HG02759 (cell line): ENCODE measurements around the gene TNS1.

ENCODE experiments used
- ATAC-seq: cut with Tn5 transposase; IDR thresholded peaks from one replicate; pipeline ENCODE4 v1.9.1; 2021; ENCODE audit warnings: mild to moderate bottlenecking, moderate library complexity; ENCODE audit not compliant: unreplicated experiment

The TNS1 gene

DNA sequence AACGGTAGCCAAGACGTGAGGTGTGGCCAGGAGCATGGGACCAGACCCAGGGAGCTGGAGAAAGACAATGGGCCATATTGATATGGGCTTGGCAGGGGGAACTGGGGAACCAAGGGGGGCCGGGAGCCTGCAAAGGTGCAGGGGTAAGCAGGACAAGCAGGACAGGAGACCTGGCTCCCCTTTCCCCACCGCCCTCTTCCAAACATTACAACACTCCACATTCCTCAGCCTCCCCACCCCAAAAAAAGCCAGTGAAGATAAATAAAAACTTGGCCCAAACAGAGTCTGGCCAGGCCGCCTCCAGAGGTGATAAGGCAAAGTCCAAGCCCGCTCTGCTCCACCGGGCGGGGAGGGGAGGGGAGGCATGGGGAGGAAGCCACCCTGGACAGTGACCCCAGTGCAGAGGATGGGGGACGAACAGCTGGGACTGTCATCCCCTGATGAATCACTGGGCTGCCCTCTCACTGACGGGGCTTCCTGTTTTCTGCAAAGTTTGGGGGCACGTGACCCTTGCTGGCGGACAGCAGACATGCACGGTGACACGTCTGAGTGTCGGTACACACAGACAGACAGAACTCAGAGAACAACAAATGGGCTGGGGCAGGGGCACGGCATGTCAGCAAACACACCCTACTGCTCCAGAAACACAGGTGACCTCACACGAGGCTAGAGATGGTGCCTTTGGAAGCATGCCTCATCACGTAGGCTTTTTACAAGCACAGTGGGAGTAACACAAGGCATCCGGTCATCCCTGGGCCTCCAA is 100.2 kb downstream of the TNS1 start:
- no peak for ATAC-seq

DNA sequence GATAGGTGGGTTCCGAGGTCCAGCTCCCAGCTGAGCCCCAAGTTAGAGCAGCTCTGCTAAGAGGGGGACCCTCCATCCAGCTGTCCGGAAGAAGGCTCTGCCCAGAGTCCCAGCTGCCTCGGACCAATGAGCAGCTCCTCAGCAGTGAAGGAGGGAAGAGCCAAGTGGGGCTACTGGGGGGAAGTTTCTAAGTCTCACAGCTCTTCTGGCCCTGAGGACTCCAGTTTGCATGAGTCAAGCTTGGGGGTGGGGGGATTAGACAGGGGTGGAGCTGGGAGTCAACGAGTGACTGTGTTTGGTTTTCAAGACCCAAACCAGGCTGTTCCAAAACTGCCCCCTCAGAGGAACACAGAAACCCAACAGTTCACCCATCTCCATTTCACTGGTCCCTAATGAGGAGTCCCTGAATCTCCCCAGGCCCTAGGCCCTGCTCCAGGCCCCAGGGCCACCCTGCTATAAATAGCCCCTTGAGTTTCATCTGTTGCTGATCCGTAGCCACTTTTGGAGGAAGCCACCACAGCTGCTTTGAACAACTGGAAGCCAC is 100.9 kb downstream of the TNS1 start:
- ATAC-seq = no peak

DNA sequence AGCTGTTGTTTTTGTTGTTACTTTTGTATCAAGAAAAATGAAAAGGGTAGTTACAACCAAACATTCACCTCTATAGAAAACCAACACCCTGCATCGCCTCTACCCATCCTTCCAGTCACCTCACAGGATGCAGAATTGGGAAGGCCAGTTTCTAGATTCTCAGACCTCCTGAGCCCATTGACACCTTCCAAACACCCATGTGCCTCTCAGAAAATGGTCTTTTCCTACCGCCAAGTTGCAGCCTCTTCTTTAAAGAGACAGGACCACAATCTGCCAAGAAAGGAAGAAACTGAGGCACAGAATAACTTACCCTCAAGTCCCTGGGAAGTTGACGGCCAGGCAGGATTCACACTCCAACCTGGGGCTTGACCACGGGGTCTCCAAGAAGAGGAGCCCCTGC is 101.4 kb downstream of the TNS1 start:
- ATAC-seq = no peak

DNA sequence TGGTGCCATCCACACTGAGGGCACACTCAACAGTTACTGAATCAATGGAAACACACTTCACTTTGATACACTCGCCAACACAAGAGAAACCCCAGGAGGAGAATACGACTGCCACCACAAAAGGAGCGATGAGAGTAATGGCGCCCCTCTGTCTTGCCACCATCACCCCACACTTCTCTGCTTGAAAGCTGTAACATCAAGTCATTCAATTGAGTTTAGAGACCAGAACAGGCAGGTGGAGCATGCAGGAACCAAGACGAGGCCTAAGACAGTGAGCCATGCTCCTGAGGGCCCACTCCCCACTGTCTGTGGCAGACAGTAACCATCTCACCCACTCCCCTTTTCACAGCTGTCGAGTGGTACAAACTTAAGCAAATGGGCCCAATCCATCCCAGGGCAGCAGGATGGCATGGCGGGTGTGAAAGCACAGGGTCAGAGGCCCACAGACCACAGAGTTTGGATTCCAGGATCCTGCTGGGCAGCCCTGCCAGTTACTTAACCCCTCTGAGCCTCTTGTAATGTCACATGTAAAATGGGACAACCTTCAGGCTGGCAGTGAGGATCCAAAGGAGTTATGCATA is 101.9 kb downstream of the TNS1 start:
- no peak for ATAC-seq

DNA sequence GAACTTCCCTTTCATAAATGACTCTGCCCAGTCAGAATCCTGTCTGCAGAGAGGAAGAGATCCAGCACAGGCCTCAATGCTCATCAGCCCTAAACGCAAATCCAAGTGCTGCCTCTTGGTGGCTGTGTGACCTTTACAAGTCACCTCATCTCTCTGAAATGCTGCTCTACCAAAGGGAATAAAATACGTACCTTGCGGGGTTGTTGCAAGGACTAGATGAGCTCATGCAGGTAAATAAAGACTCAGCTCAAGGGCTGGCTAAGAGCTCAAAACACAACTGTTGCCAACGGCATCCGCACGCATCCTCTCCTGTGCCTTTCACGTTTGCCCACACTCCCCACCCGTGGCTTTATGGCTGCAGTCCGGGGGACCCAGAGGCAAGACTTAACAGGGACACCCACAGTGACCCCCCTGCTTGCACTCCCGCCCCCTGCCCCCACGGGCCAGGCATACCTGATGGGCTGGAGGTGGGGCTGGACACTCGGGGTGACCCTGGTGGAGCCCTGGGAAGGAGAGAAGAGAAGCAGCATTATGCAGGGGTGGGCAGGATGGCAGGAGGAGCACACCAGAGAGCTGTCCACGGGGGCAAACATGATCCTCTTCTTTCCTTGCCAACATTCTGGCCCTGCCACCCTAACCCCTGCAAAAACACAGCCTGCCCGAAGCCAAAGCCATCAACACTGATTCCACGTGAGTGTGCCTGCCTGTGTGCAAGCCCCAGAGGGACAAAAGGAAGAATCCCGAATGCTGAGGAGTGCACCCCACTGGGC is 102.6 kb downstream of the TNS1 start:
- ATAC-seq = no peak

DNA sequence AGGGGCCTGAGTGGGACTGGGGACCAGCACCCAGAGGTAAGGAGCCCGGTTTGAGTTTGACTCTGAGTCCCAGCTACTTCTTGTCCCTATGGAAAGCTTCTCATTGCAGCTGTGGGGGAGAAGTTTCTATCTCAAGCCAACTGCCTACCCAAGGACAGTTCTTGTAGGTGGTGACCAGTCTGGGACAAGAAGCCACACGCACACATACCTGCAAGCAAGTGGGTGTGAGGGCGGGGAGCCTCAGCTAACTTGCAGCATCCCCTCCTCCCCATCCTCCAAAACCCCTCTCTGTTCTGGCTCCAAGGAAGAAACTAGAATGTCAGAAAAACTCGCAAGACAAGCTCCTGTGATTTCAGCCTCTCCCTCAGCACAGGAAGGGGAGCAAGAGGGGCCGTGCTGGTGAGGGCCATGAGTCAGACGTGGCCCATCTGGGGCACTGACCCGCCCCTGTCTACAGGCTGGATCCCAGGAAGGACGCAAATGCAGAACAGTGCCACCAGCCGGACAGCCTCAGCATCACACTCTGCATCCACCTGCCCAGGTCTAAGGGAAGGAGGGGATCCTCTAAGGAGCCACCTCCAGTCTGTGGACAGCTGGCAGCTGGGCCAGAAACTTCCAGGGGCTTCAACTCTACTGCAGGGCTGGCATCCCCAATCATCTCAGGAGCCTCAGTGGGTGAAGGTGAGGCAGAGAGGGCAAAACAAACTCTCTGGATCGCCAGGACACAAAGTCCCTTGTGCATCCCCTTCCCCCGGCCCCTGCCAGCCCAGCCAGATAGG is 103.4 kb downstream of the TNS1 start:
- no peak for ATAC-seq

DNA sequence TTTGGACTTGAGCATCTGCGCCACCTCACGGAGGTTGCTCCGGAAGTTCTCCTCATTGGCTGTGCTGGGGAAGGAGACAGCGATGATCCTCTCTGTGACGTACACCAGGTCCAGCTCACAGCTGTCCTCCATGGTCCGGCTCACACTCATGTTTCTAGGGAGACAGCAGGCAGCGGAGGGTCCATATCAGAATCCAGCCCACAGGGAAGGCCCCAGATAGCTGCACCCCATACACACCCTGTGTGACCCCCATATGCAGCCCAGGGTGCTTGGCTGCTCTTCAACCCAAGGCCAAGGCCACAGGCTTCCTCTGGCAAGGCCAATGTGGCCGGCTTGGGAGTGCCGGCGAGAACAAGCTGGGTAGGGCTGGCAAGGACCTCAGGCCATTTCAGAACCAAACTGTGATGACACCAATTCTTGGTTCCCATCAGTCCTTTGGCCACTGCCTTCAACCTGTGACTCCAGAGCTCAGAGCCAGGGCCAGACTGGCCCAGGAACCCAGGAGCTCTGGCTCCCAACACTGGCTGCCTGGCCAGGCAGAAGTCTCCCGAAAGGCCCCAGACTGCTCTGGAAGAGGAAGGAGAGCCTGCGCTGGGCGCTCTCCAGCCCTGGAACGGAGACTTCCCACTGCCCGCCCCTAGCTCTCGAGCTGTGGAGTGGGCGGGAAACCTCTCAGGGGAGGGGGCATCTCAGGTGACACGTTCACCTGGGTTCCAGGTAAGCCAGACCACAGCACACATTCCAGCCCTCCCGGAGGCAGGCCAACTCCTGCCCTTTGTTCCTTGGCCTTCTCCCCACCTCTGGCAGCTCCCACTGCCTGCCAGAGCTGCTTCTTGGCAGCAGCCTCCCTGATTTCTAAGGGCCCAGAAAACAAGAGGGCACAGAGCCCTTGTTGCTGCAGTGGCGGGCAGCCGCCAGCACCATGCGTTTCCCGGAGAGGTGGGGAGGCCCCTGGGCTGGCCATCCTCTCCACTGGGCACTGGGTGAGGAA is 104.7 kb downstream of the TNS1 start:
- ATAC-seq = no peak

DNA sequence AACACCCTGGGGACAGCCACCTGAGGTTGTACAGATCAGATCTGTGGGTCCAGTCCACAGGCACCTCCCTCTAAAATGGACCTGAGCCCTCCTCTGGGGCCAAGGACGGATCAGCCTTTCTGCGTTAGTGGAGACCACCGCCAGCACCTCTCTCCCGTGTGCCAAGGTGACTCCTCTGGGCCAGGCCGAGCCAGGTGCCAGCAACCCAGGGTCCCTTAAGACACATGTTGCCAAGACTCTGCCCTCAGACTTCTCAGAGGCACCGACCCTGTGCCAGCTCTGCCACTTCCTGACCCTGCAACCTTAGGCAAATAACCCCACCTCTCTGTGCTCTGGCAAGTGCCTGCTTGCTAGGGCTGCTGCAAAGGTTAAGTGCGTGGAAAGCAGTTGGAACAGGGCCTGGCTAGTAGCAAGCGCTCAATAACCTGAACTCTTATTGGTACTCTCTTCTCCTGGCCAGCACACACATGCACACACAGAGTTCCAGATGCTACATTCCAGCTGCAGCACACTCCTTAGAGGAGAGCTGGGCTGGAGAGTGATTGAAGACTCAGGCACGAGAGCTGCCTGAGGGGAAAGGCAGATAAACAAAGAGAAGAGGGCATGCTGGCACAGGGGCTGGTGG is 105.6 kb downstream of the TNS1 start:
- no peak for ATAC-seq

DNA sequence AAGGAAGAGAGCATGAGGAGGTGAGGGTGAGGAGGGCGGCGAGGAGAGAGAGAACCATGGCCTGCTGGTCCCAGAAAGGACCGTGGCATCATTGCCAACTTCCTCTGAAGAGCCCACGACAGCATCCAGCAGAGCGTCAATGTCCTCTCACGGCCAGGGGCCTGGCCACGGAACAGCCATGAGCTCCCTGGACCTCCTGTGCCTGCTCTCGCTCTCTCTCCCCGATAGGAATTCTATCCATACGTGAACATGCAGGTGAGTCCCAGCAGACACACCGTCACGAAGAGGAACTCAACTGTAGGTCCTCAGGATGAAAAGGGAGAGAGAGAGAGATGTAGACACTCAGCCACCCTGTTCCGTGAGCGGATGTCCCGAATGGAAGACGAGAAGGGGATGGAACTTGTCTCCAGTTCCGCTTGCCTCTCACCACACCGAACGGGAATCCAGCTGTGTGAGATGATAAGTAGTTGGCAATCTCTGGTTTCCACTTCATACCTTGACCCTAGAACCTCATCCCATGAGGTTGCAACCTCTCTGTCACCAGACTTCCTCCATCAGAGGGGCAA is 107.6 kb downstream of the TNS1 start:
- ATAC-seq = no peak

DNA sequence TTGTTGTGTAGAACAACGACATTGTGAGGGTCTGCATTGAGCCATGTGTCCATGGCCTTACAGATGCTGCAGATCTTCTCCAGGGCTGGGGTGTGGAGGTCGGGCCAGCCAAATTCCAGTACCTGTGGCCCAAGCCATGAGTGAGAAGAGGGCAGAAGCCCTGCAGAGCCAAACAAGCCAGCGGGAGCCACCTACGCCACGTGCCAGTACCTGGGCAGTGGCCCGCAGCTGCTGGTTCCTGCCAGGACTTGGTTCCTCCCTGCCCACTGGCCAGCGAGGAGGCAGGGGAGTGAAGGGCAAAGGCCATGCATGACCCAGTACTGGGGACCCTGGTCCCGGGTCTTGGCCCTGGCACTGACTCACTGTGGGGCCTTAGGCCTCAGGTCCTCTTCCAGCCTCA is 109.4 kb downstream of the TNS1 start:
- no peak for ATAC-seq

DNA sequence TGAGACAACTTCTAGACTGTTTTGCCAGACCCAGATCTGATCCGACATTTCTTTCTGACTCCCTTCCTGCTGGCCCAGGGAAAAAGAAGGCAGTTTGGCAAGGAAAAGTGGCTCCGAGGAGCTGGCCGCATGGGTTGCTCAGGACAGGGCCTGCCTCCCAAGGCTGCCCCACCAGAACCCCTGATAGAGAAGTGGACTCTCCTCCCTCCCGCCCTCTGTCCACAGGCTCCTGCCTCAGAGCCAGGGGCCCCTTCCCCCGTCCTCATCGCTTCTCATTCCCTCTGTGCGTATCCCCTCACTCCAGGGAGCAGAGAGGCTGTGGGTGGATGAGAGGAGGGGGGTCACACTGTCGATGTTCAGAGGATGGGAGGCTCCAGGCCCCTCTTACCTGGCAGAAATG is 110.2 kb downstream of the TNS1 start:
- no peak for ATAC-seq

DNA sequence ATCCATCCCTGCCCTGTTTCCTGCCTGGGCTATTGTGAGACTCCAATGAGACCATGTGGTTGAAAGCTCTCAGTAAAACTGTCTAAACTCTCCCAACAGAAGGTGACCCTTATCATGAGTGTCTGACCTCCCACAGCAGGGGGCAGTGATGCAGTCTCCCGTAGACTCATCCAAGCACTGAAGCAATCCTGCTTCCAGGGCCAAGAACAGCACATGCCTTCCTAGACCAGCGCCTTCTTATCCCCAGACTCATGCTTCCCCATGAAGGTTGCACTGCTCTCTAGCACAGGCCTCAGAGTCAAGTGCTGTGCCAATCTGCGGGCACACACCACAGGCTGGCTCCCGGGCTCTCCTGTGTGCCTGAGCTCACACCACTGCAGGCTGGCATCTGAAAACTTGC is 112.3 kb downstream of the TNS1 start:
- no peak for ATAC-seq

DNA sequence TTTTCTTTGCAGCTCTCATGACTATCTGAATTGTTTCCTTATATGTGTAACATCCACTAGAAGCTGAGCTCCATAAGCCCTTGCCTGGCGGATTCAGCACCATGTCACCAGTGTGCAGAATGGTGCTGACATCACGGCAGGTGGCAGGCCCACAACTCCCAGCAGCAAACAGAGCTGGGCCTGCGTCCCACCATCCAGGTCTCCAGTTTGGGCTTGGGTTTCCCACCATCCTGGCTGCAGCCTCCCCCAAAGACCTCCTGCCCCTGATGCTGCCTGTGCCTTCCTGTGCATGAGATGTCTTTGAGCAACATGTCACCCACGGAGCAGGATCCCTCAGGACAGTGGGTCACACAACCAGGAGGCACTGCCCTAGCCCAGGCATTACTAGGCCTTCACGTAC is 113.1 kb downstream of the TNS1 start:
- ATAC-seq = no peak

DNA sequence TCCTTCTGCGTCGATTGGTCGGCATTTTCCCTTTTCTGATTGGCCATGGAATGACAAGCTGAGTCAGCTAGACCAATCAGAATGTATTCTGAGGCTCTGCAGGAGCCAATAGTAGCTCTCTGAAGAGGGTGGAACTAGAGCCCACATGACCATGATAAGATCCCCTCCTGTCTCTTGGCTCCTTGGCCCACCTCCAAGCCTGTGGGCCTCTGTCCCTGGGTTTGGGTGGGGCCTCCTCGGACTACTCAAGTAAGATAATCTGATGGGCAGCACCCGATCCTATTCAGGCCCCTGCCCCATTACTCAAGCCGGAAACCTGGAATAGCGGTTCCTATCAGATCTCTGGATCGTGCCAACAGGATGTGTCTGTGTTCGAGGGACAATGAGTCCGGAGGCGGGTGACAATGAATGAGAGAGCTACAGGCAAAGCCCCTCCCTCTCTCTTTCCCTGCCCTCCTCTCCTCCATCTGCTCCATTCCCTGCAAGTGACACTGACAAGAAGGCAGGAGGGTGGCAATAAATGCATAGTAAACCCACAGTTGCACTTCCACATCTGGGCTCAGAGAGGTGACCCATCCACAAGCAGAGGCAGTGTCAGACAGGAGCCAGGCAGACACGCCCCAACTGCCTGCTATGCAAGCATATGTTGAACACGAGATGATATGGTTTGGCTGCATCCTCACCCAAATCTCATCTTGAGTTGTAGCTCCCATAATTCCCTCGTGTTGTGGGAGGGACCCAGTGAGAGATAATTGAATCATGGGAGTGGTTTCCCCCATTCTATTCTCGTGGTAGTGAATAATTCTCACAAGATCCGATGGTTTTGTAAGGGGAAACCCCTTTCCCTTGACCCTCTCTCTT is 114.7 kb downstream of the TNS1 start:
- ATAC-seq = no peak

DNA sequence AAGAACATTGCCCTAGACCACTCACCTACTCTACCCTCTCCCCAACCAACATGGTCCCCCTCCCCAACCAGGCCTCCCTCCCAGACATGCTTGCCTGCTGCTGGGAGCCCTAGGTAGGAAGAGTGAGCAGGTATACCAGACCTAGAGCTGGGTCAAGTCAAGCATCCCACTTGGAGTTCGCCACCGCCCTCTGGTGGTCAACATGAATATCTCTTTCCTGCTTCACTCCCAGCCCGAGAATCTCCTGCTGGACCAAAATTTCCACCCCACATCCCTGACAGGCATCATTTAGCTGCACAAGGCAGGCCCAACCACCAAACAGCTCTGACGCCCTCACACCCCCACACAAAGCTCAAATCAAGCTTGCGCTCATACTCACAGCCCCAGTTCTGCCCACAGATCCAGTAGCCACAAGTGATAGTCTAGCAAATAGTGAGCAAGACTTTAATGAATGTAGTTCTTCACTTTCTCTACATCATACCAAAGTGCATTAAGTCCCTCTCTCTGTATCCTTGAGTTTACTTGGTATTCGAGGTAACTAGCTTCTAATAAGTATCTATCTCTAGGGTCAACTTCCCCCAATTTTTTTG is 116.0 kb downstream of the TNS1 start:
- ATAC-seq = peak; percentile 67

DNA sequence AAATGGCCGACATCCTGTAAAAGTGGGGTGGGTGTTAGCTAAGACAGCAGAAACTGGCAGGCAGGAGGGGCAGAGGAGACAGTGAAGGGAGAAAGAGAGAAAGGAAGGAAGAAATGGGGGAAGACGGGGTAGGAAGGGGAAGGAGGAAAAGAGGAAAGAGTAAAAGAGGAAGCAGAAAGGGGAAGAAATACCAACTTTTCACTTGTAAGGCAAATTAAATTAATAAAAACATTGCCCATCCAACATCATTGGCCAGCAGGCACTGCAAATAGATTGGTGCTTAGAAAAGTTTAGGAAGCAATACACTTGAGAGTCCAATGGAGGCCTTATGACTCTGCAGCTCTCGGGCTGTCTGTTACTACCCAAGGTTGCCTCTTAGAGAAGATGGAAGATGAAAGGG is 116.7 kb downstream of the TNS1 start:
- no peak for ATAC-seq

DNA sequence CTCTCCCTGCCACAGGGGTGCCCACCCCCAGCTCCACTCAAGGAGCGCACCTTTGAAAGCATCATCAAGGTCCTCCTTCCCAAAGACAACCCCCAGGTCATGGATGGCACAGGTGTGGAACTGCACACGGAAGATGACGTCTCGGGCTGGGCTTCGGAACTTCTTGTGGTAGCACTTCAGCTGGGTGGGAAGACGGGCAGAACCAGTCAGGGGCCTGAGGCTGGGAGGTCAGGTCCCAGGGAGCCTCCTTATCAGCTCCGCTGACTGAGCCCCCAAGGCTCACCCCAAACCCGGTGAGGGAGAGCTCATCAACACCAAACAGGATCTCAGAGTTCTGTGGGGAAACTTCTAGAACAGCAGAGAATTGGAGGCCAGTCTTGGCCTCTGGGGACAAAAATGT is 117.8 kb downstream of the TNS1 start:
- ATAC-seq = no peak

DNA sequence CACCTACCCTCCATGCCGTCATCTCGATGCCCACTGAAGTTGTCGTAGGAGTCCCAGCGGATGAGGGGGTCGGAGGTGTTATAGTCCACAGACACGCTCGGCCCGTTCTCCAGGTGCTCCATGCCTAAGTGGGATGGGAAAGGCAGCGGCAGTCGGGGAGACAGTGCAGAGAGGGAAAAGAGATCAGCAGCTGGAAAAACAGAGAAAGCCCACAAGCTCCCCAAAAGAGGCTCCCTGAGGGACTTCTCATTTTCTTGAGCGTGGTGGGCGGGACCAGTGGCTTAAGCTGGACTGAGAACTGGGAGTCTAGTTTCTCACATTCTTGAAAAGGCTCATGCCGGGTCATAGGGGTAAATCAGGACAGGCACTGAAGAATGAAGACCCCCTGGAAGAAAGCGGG is 121.9 kb downstream of the TNS1 start:
- no peak for ATAC-seq
